Cardiac septum (tissue), 1 donor: ENCODE results near the gene TH. TPM values are rescaled to one million over a fixed set of nuclear protein-coding genes. Genes with fewer than 3 reads are reported as not detected.
A peak's percentile ranks its signal among the peaks of the same experiment; 100 is the strongest.
"Not testable (repeated sequence)": the region's sequence is repeated elsewhere in the genome, so short reads cannot be mapped to it uniquely, and the experiment has no call there.

Experiments
- DNase-seq: peaks from one replicate; pipeline ENCODE4 v3.0.0-alpha.2; 2020; ENCODE audit warnings: low spot score
- intact Hi-C: fragments of 100-400 bp; cut with DNase I; formaldehyde crosslinking; loops from one replicate; pipeline ENCODE4 v1.14.0; 2022
- microRNA-seq: library from miRNA; unstranded; fragments of <30 nt; microRNA quantifications from one replicate; pipeline ENCODE4 v1.2.0, GENCODE V29; 2020
- total RNA-seq: library from RNA; stranded (reverse); fragmentation: NEBNext Ultra II Directional; extraction: Animal tissue kit (Norgen Biotek cat#: 25700); gene quantifications from one replicate; pipeline ENCODE4 v1.2.1, GENCODE V29; 2021
- donor health status: DM: no; HTN: no; CAD: no.

Gene TH
- total RNA-seq, 1 donor from 2014 or later = not detected

DNA sequence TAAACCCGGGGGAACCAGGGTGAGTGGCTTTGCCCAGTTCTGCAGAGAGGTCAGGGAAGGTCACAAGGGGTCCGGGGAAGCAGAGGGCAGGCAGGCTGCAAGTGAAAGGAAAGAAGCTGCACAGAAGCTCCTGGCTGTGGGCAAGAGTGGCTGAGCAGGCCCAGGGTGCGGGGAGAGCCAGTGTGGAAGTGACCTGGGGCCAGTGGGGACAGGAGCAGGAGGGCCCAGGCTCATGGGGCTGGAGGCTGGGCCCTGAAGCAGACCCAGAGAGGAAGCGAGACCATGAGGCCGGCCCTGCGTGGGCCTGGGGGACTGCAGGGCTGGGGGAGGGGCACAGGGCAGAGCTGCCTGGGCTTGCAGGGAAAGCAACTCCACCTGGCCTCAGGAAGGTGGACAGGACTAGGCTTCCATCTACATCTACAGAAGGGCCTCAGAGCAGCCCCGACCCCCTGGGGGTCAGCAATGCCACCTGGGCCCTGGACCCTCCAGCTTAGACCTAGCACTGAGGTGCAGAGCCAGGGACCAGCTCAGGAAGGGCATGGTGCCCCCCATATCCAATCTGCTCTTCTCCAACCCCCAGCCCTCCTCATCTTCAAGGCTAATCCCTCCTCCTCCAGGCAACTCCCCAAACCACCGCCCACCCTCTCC lies 44.0 kb downstream of the TH start:
- DNase-seq = peak; percentile 71
- intact Hi-C loops = no loop called here

DNA sequence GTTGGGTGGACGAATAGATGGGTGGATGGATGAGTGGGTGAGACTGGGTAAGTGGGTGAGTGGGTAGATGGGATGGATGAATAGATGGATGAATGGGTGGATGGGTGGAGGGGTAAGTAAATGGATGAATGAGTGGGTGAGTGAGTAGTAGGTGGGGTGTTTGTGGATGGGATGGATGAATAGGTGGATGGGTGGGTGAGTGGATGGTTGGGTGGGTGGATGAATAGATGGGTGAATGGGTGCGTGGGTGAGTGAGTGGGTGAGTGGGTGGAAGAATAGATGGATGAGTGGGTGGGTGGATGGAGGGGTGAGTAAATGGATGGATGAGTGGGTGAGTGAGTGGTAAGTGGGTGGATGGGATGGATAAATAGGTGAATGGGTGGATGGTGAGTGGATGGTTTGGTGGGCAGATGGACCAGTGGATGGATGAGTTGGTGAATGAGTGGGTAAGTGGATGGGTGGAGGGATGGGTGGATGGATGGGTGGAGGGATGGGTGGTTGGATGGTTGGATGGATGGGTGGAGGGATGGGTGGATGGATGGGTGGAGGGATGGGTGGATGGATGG lies 45.0 kb downstream of the TH start:
- DNase-seq = no peak
- intact Hi-C loops = no loop called here

- DNase-seq, intact Hi-C loops: not testable (repeated sequence)
Measured at GRCh38 chr11:2124736-2125484, 46.7 kb downstream of the TH start.

DNA sequence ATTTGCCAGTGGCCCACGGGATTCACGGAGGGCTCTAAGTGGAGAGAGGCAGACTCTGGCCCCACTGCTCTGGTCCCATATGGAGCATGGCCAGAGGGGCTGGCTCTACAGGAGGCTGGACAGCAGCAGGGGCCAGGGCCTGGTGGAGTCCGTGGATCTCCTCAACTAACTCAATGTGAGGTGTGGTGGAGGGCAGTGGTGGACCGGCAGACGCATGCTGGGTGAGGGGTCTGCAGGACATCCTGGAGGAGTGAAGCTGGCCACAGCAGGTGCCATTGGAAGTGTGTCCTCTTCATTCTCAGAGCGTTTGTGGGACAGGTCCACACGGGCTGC lies 48.0 kb downstream of the TH start:
- intact Hi-C loops = no loop called here
- peak; percentile 74 for DNase-seq

- no peak for DNase-seq
- intact Hi-C loops = no loop called here
Measured at GRCh38 chr11:2122907-2123627, 48.5 kb downstream of the TH start.

DNA sequence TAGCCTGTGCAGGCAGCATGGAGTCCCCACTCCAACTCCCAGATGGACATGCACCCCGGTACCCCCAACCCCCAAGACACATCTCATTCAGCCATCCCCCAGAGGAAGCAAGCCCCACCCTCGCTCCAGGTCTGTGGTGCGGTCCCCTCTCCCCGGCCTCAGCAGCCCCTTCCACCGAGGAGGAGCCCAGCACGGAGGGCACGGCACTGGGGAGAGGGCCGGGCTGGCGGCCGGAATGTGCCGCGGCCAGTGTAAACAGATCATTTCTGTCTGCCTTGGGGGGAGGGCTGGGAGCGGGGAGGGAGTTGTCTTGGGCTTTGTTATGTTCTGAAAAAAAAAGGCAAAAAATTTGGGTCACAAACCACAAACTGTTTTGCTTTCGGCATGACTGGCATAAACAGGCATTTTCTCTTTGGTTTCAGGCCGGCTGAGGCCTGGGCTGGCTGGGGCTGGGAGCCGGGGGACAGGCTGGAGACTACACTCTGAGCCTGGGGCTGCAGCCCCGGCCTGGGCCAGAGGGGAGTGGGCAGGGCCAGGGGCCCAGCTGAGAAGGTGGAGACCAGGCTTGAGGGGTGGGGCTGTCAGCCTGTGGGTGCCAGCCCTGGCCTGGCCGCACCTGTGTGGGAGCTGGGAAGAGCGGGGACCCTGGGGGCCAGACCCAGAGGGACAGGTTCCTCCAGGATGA lies 49.3 kb downstream of the TH start:
- DNase-seq = no peak
- intact Hi-C loops = no loop called here

DNA sequence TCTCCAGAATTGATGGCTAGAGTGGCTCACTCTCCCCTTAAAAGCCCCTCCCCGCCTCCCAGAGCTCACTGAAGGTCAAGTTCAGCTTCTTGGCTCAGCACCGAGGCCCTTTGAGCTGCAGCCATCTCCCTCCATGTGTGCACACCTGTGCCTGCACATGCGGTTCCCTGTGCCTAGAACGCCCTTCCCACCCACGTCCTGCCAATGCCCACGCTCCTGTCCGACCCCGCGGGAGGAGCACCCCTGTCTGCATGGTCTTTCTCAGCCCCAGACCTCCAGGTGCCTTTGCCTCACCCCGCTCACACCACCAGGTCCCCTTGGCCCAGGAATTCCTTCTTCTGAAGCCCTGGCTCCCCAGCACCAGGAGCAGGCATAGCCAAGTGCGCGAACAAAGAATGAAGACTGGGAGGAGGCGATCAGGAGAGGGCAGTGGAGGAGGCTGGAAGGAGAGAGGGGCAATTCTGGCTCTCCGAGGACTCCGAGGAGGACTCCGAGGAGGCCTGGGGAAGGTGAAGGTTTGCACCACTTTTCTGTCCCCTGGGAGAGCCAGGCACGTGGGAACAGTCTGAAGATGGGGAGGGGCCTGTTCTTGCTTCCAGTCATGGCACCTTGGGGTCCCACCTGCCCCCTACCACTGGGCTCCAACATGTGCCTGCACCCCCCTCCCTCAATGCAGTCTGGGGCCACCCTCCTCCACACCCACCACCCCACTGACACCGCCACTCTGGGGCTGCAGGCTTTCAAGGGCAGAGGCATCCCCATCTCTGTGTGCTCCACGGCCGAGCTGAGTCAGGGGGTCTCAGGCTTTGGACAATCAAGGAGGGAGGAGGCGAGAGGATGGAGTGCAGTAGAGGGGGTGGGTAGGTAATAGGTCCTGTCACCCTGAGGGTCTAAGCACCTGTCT lies 50.1 kb downstream of the TH start:
- no peak for DNase-seq
- intact Hi-C loops = no loop called here

DNA sequence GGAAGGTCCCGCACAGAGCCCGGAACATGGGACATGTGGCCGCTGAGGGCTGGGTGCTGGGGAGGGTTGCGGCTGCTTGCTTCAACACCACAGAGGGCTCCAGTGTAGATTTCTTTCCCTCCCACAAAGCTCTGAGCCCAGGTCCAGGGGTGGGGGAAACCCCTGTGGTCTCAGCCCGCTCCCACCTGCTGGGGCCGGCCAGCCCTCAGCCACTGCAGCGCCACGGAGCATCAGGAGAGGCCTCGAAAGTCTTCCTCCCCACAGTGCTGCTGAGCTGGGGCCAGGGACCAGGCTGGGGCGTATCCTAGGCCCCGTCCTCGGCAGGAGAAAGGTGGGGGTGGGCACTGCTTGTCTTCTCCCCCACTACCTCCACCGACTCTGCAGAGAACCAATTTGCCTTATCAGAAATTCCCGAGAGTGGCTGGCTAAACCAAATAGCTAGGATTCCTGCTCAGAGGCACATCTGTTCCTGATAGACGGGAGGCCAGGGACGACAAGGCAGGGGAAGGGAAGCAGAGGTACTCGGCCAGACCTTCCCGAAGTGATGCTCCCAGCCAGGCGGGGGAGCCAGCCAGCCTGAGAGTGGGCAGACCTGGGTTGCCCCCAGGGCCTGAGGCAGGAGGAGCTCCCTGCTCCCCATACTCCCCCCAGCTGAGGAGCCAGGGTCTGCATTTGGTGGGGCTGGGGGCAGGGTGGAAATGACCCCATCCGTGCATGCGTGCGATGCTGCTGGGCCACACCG lies 51.1 kb downstream of the TH start:
- intact Hi-C loops = no loop called here
- no peak for DNase-seq

DNA sequence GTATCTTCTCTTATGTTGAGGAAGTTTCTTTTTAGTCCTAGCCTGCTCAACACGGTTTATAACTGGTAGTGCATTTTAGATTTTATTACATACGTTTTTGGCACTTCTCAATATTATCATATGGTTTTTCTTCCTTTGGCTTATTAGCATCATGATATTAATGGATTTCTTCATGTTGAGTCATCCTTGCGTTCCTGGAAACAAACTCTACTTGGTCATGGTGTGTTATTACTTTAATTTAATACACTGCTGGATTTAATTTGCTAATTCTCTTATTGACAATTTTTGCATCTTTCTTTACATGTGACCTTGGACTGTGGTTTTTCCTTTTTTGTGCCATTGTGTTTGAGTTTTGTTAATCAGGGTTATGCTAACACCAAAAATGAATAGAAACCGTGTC lies 52.9 kb downstream of the TH start:
- intact Hi-C loops = no loop called here
- DNase-seq = no peak

DNA sequence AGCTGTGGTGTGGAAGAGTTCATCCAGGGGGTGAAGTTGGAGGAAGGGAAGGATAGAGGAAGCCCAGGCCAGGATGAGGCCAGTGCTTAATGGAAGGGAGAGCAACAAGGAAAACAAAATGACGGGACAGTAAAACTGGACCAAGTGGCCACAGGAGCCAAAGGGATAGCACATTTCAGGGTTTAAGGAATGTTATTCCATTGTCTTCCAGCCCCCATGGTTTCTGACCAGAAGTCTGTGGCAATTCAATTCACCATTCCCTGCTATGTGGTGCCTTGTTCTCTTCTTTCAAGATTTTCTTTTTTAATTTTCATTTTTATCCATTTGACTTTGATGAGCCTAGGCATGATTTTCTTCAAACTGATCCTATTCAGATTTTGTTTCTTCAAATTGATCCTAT lies 54.9 kb downstream of the TH start:
- DNase-seq = no peak
- intact Hi-C loops = no loop called here

GRCh38 chr11:2115308-2115707 lies 56.3 kb downstream of the TH start:
- DNase-seq = no peak
- intact Hi-C loops = no loop called here

DNA sequence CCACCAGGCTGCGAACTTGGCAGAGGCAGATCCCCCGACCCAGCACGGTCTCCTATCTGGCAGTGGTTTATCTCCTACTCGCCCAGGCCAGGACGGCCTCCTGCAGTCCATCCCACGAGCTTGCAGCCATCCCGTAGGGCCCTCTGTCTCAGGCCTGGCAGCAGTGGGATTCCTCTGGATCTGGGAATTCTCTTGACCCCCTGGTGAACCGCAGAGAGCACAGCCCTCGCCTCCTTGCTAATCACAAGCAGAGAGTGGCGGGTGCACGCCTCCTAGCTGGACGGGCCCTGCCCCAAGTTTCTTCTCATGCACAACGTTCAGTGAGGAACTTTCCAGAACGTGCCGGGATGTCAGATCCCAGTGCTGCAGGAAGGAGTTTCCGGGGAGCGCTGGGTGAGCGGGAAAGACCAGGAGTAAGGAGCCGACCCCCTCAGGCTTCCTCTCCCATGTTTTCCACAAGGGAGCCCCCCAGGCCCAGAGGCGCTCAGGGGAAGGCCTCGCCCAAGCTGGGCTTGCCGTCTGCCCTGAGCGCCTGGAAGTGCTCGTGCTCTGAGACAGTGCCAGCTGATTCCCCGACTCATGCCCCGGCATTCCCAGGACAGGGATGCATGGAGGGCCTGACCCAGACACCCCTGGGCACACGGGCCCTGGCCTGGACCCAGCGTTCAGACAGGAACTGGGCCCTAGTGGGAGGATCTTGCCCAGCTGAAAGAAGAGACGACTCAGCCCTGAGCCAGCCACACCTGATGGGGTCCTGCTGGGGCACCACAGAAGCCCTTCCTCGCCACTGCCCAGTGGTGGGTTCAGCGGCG lies 57.0 kb downstream of the TH start:
- intact Hi-C loops = no loop called here
- no peak for DNase-seq

Small RNA genes lying within 50 kb of the gene (microRNA-seq; reads per million reads assigned to microRNA genes)
- gene MIR4686 (not detected), gene MIR483 (72.5 reads per million, percentile 53 among the genes with 10 or more reads in this experiment)

Other genes with a start within 250 kb of the TH start
- gene MRPL23, start 224.5 kb downstream of the TH start, total RNA-seq = 85.0 TPM
- 656 TPM for gene H19, start 174.0 kb downstream of the TH start, total RNA-seq
- 87.7 TPM for gene IGF2, start 32.4 kb downstream of the TH start, total RNA-seq
- not detected for gene INS, start 10.6 kb downstream of the TH start, total RNA-seq
- gene ASCL2, start 98.8 kb upstream of the TH start, total RNA-seq = not detected
- gene C11orf21, start 130.1 kb upstream of the TH start, total RNA-seq = 23.2 TPM
- 26.2 TPM for gene TSPAN32, start 130.2 kb upstream of the TH start, total RNA-seq
- 663 TPM for gene CD81, start 205.5 kb upstream of the TH start, total RNA-seq
- gene TSSC4, start 228.9 kb upstream of the TH start, total RNA-seq = 36.2 TPM